Measurements from ENCODE around the gene ZNF276.
"Not testable (repeated sequence)": the region's sequence is repeated elsewhere in the genome, so short reads cannot be mapped to it uniquely, and the experiment has no call there.

ZNF276 gene

GRCh38 chr16:89738072-89738377, 16.7 kb downstream of the ZNF276 start:
- no peak for DNase-seq

GRCh38 chr16:89738538-89739317, 17.4 kb downstream of the ZNF276 start:
- DNase-seq = no peak

- DNase-seq = no peak
Measured at GRCh38 chr16:89739383-89739782, 18.0 kb downstream of the ZNF276 start.

- DNase-seq = no peak
Measured at GRCh38 chr16:89741342-89742014, 20.1 kb downstream of the ZNF276 start.

GRCh38 chr16:89742948-89743347, 21.6 kb downstream of the ZNF276 start:
- DNase-seq = no peak

GRCh38 chr16:89744813-89745212, 23.5 kb downstream of the ZNF276 start:
- DNase-seq = no peak

- no peak for DNase-seq
Measured at GRCh38 chr16:89746043-89746442, 24.7 kb downstream of the ZNF276 start.

- DNase-seq = no peak
Measured at GRCh38 chr16:89748076-89748475, 26.7 kb downstream of the ZNF276 start.

GRCh38 chr16:89748921-89749320, 27.6 kb downstream of the ZNF276 start:
- no peak for DNase-seq

GRCh38 chr16:89749637-89750036, 28.3 kb downstream of the ZNF276 start:
- DNase-seq = no peak

- DNase-seq = no peak
Measured at GRCh38 chr16:89759746-89760340, 38.5 kb downstream of the ZNF276 start.

- no peak for DNase-seq
Measured at GRCh38 chr16:89761304-89761922, 40.1 kb downstream of the ZNF276 start.

GRCh38 chr16:89764711-89765201, 43.4 kb downstream of the ZNF276 start:
- peak; percentile 35 for DNase-seq

- no peak for DNase-seq
Measured at GRCh38 chr16:89765292-89765830, 44.0 kb downstream of the ZNF276 start.

- DNase-seq = no peak
Measured at GRCh38 chr16:89770367-89770766, 49.0 kb downstream of the ZNF276 start.

- no peak for DNase-seq
Measured at GRCh38 chr16:89775223-89775622, 53.9 kb downstream of the ZNF276 start.

- not testable (repeated sequence) for DNase-seq
Measured at GRCh38 chr16:89778211-89778610, 56.9 kb downstream of the ZNF276 start.

GRCh38 chr16:89779231-89779908, 58.0 kb downstream of the ZNF276 start:
- no peak for DNase-seq

- DNase-seq = no peak
Measured at GRCh38 chr16:89779909-89780305, 58.6 kb downstream of the ZNF276 start.

- DNase-seq = no peak
Measured at GRCh38 chr16:89782489-89782888, 61.2 kb downstream of the ZNF276 start.

- DNase-seq = not testable (repeated sequence)
Measured at GRCh38 chr16:89783952-89784351, 62.6 kb downstream of the ZNF276 start.

- DNase-seq = peak; percentile 36
Measured at GRCh38 chr16:89784406-89784805, 63.1 kb downstream of the ZNF276 start.

All from activated T-cell treated with anti-CD3 and anti-CD28 coated beads, Interleukin-2, amount 50 U/mL, for 1 hour (primary cell).